Measurements from ENCODE around the gene SYT8. TPM values are rescaled to one million over a fixed set of nuclear protein-coding genes. Genes with fewer than 3 reads are reported as not detected.

Gene SYT8
- total RNA-seq, 1 donor from 2014 or later: 0.17 TPM

DNA sequence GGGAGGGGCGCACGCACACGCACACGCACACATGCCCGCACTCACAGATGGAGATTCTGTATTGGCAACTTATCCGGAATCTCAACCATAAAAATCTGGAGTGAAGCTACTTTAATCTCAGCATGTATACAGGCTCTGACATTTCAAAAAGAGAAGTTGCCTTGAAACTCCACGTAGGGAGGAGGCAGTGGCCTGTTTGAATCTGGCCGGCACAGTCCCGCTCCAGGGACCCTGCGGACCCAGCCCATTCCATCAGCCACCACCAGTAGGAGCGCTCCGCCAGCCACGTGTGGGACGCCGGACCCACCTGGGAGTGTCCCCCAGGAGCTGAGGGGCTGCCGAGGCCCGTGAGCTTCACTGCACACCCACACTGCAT is 1.9 kb upstream of the SYT8 start:
- TF ChIP-seq, protein P1, sequence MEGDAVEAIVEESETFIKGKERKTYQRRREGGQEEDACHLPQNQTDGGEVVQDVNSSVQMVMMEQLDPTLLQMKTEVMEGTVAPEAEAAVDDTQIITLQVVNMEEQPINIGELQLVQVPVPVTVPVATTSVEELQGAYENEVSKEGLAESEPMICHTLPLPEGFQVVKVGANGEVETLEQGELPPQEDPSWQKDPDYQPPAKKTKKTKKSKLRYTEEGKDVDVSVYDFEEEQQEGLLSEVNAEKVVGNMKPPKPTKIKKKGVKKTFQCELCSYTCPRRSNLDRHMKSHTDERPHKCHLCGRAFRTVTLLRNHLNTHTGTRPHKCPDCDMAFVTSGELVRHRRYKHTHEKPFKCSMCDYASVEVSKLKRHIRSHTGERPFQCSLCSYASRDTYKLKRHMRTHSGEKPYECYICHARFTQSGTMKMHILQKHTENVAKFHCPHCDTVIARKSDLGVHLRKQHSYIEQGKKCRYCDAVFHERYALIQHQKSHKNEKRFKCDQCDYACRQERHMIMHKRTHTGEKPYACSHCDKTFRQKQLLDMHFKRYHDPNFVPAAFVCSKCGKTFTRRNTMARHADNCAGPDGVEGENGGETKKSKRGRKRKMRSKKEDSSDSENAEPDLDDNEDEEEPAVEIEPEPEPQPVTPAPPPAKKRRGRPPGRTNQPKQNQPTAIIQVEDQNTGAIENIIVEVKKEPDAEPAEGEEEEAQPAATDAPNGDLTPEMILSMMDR (IDR thresholded peaks at IDR 0.05; ENCODE audit: insufficient read depth, low read length, poor library complexity, severe bottlenecking): no peak
- Histone ChIP-seq H3K36me3 (ENCODE audit: control insufficient read depth, insufficient read depth, low read length) (no peaks in the 10 kb centered on the region), H3K27me3 (ENCODE audit: control insufficient read depth, insufficient read depth, low read length) (peaks cover 7% of the 10 kb centered on the region), H3K4me3 (ENCODE audit: low read depth, low read length) (no peak overlapping the region)
- no peak for DNase-seq (ENCODE audit: low read depth)

DNA sequence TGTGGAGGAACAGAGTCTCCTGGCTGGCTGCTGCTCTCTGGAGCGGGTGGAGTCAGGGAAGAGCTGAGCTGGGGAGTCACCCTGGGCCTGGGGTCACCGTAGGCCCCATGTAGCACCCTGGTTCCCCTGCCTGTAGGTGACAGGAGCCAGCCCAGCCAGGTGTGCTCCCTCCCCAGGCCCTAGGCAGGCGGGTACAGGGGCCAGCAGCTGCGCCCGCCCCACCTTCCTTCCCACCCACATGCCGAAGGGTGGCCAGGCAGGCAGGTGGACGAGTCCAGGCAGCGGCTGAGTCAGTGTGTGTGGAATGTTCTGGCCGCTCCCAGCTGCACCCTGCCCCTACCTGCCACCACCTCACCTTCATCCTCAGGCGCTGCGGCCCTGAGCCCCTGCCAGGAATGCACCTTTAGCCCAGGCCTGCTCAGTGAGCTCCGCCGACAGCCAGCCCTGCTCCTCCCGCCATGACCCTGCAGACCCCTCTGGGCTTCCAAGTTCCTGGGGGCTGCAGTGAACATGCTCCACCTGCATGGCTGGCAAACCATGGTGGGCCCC is 654 bp upstream of the SYT8 start:
- Histone ChIP-seq H3K36me3 (ENCODE audit: control insufficient read depth, insufficient read depth, low read length) (no peaks in the 10 kb centered on the region), H3K4me3 (ENCODE audit: low read depth, low read length) (no peak overlapping the region), H3K27me3 (ENCODE audit: control insufficient read depth, insufficient read depth, low read length) (peaks cover 9% of the 10 kb centered on the region)
- TF ChIP-seq, protein P1 (IDR thresholded peaks at IDR 0.05; ENCODE audit: insufficient read depth, low read length, poor library complexity, severe bottlenecking): no peak
- peak; percentile 26 for DNase-seq (ENCODE audit: low read depth)

DNA sequence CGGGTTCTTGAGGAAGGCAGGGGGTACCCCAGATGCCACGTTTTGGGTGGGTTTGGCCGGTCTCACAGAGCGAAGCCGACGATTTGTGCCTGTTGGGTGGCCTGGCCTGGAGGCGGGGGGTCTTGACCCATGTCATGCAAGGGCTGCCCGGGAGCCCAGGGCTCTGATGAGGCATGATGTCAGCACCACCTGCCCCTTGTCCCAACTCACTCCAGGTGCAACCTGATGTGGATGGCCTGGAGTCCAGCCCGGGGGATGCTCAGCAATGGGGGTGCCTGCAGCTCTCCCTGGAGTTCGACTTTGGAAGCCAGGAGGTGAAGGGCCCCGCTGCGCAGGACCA is 851 bp downstream of the SYT8 start:
- Histone ChIP-seq H3K27me3 (ENCODE audit: control insufficient read depth, insufficient read depth, low read length) (peaks cover 9% of the 10 kb centered on the region), H3K36me3 (ENCODE audit: control insufficient read depth, insufficient read depth, low read length) (no peaks in the 10 kb centered on the region), H3K4me3 (ENCODE audit: low read depth, low read length) (no peak overlapping the region)
- no peak for DNase-seq (ENCODE audit: low read depth)
- TF ChIP-seq, protein P1 (IDR thresholded peaks at IDR 0.05; ENCODE audit: insufficient read depth, low read length, poor library complexity, severe bottlenecking): no peak

DNA sequence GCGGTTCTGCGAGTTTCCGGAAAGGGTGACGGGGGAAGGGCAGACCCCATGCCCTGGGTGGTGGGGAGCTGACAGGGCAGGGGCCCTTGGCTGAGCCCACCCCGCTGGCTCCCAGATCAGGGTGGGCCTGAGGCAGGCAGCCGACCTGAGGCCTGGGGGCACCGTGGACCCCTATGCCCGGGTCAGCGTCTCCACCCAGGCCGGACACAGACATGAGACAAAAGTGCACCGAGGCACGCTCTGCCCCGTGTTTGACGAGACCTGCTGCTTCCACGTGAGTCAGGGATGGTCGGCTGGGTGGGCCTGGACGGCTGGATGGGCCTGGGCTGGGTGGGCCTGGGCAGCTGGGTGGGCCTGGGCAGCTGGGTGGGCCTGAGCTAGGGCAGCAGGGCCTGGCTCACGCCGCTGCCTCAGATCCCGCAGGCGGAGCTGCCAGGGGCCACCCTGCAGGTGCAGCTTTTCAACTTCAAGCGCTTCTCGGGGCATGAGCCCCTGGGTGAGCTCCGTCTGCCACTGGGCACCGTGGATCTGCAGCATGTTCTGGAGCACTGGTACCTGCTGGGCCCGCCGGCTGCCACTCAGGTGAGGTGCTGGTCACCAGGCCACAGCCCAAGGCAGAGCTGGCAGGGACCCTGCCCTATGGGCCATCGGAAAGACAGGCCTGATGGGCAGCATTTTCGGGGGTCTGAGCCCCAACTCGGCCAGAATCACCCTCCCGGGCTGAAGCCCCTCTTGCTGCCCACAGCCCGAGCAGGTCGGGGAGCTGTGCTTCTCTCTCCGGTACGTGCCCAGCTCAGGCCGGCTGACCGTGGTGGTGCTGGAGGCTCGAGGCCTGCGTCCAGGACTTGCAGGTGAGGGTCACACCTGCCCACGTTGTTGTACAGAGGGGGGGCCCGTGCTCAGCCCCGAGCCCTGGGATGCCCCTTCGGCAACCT is 1.5 kb downstream of the SYT8 start:
- TF ChIP-seq, protein P1 (IDR thresholded peaks at IDR 0.05; ENCODE audit: insufficient read depth, low read length, poor library complexity, severe bottlenecking): no peak
- peaks cover 9% of the 10 kb centered on the region for H3K27me3 ChIP-seq (ENCODE audit: control insufficient read depth, insufficient read depth, low read length)
- no peaks in the 10 kb centered on the region for H3K36me3 ChIP-seq (ENCODE audit: control insufficient read depth, insufficient read depth, low read length)
- DNase-seq (ENCODE audit: low read depth): no peak
- no peak overlapping the region for H3K4me3 ChIP-seq (ENCODE audit: low read depth, low read length)

DNA sequence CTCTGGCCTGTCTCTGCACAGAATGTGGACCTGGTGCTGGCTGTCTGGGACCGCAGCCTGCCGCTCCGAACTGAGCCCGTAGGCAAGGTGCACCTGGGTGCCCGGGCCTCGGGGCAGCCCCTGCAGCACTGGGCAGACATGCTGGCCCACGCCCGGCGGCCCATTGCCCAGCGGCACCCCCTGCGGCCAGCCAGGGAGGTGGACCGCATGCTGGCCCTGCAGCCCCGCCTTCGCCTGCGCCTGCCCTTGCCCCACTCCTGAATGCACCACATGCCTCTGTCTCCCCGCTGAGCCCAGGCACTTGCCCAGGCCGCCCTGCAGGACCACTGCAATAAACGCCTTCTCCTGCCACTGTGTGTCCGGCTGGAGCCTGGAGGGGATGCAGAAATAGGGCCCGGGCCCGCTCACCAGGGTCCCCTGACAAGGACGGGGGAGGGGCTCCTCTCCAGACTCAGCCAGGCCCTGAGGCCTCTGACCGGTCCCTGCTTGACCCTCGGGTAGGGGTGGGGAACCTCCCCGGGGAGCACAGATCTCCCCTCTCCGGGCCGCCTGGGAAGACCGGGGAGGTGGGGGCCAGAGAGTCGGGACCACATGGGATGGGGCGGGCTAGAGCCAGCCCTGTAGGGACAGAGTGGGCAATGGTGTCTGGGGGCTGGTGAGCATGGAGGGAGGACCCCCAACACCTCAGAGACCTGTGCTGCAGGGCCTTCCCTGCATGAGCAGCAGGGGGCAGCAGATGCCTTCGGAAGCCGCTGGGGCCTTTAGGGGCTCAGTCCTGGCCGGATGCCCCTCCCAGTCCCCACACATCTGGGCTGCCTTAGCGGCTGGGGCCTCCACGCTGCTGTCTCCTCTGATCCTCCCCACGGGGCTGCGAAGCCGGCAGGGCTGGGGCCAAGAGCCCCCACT is 2.6 kb downstream of the SYT8 start:
- H3K36me3 ChIP-seq (ENCODE audit: control insufficient read depth, insufficient read depth, low read length): no peaks in the 10 kb centered on the region
- TF ChIP-seq, protein P1 (IDR thresholded peaks at IDR 0.05; ENCODE audit: insufficient read depth, low read length, poor library complexity, severe bottlenecking): peak; percentile 93
- H3K4me3 ChIP-seq (ENCODE audit: low read depth, low read length): no peak overlapping the region
- DNase-seq (ENCODE audit: low read depth): no peak
- peaks cover 9% of the 10 kb centered on the region for H3K27me3 ChIP-seq (ENCODE audit: control insufficient read depth, insufficient read depth, low read length)

Data from kidney epithelial cell (primary cell).